Adipocyte (in vitro differentiated cells): ENCODE measurements around the gene NR1D2.

Experiments used
- DNase-seq: peaks from one replicate; pipeline ENCODE4 v3.0.0-alpha.2; 2015; ENCODE audit warnings: low read depth
- H3K27me3 ChIP-seq: replicated peaks from 2 replicates; pipeline ENCODE4 v1.7.0; 2013; ENCODE audit warnings: mild to moderate bottlenecking, low read length, moderate library complexity; ENCODE audit not compliant: control insufficient read depth, insufficient read depth
- H3K36me3 ChIP-seq: 2 replicates; pipeline ENCODE4 v1.7.0; 2013; ENCODE audit warnings: low read length, mild to moderate bottlenecking, moderate library complexity; ENCODE audit not compliant: control insufficient read depth, insufficient read depth, severe bottlenecking
- H3K4me1 ChIP-seq: 2 replicates; pipeline ENCODE4 v1.7.0; 2013; ENCODE audit warnings: mild to moderate bottlenecking, low read length, moderate library complexity; ENCODE audit not compliant: control insufficient read depth, insufficient read depth
- H3K4me3 ChIP-seq: 2 replicates; pipeline ENCODE4 v1.7.0; 2013; ENCODE audit warnings: mild to moderate bottlenecking, low read length, moderate library complexity
- H3K9ac ChIP-seq: 2 replicates; pipeline ENCODE4 v1.7.0; 2013; ENCODE audit warnings: mild to moderate bottlenecking, low read length, moderate library complexity
- H3K9me3 ChIP-seq: 2 replicates; pipeline ENCODE4 v1.7.0; 2013; ENCODE audit warnings: mild to moderate bottlenecking, low read length, moderate library complexity; ENCODE audit not compliant: control insufficient read depth

NR1D2 gene

DNA sequence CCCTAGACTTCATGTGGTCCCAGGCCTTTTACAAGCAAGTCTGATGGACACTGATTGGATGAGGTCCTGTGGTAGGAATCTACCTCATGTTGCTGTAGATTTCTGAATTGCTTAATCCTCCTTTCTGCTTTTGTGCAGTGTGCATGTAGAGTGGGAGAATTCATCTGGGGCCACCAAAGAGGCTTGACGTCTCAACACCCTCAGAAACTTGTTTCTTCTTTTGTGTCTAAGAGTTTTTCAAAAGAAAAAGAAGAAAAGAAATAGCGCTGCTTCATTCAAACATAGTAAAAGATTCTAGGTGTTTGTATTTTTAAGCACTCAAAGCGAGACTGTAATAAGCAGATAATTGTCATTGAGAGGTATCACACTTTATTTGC, 46.2 kb downstream of the NR1D2 start:
- DNase-seq = no peak

DNA sequence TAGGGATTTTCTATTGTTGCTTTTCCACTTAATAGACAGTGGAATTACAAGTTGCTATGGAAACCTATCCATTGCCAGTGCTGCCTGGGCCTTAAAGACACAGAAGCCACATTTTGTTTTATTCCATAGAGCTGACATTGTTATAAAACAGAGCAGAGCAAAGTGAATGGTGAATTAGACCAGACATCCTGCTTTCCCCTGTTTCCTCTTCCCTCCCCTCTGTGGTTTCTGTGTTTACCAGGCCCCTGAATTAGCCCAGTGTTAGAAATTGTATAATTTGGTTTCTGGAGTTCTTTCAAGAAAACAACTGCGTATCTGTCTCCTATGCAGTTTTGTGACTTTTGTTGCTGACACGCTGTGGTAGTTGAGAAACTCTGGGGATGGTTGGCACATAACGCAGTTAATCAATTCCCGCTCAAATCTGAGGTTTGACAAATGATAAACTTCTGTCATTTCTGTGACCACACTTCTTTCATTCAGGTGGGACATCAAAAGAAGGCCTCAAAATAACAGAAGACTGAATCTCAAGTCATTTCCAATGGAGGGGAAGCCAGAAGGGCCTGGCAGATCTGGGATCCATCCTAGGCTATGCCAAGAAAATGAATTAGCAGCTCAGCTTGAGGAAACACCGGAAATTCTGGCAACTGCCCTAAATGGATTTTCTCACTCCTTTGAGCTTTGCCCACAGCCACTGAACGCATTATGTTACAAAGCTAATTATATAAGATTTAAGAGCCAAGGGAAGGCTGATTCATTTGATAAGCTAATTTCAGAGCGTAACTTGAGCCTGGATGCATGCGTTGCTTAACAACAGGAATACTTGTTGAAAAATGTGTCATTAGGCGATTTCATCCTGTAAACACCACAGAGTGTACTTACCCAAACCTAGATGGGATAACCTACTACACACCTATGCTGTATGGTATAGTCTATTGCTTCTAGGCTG, 46.9 kb downstream of the NR1D2 start:
- H3K9me3 ChIP-seq = no peaks in the 10 kb centered on the region
- H3K4me3 ChIP-seq = no peak overlapping the region
- no peak overlapping the region for H3K9ac ChIP-seq
- H3K27me3 ChIP-seq = no peaks in the 10 kb centered on the region
- H3K36me3 ChIP-seq = no peaks in the 10 kb centered on the region
- no peak for DNase-seq
- peaks cover 17% of the 10 kb centered on the region for H3K4me1 ChIP-seq

More for the DNA sequence above, 46.2 kb downstream of the NR1D2 start:
- Histone ChIP-seq H3K27me3 (no peaks in the 10 kb centered on the region), H3K4me3 (no peak overlapping the region), H3K9ac (no peak overlapping the region), H3K36me3 (no peaks in the 10 kb centered on the region), H3K4me1 (peaks cover 13% of the 10 kb centered on the region), H3K9me3 (no peaks in the 10 kb centered on the region)

DNA sequence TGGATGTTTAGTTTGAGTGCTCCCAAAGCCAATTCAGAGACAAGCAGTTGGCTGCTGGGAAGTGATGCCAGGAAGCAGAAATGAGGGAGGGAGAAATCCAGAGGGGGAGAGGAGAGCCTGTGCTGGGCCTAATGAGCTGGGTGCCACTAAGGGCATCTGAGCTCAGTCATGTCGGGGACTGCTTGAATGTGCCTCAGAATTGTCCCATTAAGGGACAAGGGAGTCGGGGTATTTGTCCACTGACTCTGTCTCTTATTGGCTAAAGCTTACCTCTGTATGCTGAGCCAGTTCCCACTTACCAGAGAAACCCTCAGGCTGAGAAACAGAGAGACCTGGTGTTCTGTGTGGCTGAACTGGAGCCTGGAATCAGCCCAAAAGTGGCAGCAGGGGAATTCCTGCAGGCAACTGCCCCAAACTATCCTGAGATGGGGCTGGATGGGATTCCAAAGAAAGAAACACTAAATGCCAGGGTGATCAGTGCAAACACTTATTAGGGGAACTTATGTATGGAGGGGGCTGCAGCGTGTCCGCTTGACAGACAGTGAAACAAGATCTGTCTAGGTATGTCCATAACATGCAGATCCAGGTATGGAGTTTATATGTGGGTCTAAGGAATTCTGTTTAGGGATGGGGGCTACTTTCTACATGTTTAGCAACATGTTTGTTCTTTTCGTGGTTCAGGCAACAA, 48.6 kb downstream of the NR1D2 start:
- H3K9ac ChIP-seq = no peak overlapping the region
- H3K36me3 ChIP-seq = no peaks in the 10 kb centered on the region
- DNase-seq = no peak
- H3K4me1 ChIP-seq = peaks cover 17% of the 10 kb centered on the region
- H3K9me3 ChIP-seq = no peaks in the 10 kb centered on the region
- H3K4me3 ChIP-seq = no peak overlapping the region
- no peaks in the 10 kb centered on the region for H3K27me3 ChIP-seq

DNA sequence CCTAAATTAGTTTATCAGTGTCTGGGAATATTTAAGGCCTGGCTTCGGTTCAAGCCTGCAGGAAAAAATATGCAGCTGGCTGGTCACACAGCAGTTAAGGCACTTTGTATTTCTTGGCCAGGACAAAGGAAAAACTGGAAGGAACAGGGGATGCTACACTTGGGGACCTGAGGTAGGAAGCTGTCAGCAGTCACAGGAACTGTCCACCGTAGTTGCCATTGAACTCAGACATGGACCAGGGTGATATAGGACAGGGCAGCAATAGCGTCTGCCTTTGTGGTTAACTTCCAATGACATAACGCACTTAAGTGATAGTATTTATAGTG, 49.1 kb downstream of the NR1D2 start:
- peak; percentile 36 for DNase-seq
- H3K9me3 ChIP-seq = no peaks in the 10 kb centered on the region
- peaks cover 20% of the 10 kb centered on the region for H3K4me1 ChIP-seq
- H3K36me3 ChIP-seq = no peaks in the 10 kb centered on the region
- no peak overlapping the region for H3K4me3 ChIP-seq
- H3K27me3 ChIP-seq = no peaks in the 10 kb centered on the region
- H3K9ac ChIP-seq = no peak overlapping the region

DNA sequence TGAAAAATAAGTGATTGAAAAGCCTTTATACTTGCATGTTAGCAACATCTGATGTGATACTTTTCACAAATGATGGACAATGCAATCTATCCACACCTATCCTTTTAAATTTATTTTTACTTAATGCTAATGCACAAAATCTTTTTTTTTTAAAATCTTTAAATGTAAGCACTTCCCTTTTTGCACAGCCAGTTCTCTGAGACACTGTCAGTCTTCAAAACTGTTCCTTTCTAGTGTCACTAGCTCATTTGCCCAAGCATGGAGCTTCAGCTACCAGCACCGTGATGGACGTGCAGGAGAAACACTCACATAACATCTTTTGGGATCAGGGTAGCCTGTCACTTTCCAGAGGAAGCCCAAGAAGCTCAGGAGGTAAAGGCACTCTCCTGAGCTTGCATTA, 50.1 kb downstream of the NR1D2 start:
- Histone ChIP-seq H3K36me3 (no peaks in the 10 kb centered on the region), H3K4me1 (peaks cover 24% of the 10 kb centered on the region), H3K27me3 (no peaks in the 10 kb centered on the region), H3K9me3 (no peaks in the 10 kb centered on the region), H3K4me3 (no peak overlapping the region), H3K9ac (no peak overlapping the region)
- no peak for DNase-seq

DNA sequence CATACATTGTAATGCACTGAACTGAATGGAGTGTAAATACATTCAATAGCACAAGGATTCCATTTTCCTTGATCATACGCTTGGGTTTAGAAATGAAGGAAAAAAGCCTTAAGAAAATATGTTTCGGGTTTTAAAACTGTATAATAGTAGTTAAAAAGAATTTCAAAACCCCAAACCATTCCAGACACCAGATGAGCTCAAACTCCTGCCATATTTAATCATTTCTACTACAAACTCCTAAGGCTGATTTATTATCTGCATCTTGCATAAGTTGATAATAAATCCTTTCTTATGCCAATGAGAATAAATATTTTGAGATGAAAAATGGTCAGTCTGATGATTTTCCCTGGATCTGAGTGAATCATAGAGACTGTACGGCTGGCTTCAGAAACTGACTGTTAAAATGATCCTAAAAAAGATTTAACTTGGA, 51.0 kb downstream of the NR1D2 start:
- peak; percentile 43 for DNase-seq
- Histone ChIP-seq H3K27me3 (no peaks in the 10 kb centered on the region), H3K4me3 (no peak overlapping the region), H3K9me3 (no peaks in the 10 kb centered on the region), H3K36me3 (no peaks in the 10 kb centered on the region), H3K9ac (no peak overlapping the region), H3K4me1 (peaks cover 24% of the 10 kb centered on the region)

DNA sequence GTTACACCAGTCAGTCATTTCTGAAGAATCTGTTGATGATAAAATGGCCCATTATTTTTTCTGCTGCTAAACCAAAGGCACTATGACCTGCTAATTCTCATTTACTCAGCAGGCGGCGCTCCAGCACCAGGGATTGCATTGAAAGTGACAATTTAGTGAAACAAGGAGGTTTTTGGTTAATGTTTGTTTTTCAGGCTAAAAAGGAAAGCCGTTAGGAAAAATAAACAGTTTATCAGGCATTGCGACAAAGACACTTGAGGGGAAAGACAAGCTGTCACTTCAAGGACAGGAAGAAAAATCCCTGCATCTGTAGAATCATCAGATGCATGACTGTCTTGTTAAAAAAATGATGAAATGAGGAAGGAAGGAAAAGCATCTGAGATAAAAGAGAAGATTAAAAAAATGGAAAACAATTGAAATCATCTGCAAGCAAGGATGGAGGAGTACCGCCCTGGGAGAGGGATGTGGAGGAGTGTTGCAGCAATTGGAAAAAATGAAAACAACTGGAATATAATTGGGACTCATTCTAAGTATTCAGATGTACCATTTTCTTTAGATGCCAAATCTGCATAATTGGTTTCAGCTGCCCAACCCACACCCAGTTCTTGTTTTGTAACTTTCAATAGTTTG, 54.0 kb downstream of the NR1D2 start:
- Histone ChIP-seq H3K9me3 (no peaks in the 10 kb centered on the region), H3K9ac (peak overlapping the region; percentile 74), H3K4me1 (peaks cover 15% of the 10 kb centered on the region), H3K36me3 (no peaks in the 10 kb centered on the region), H3K27me3 (no peaks in the 10 kb centered on the region), H3K4me3 (peak overlapping the region; percentile 47)
- peak; percentile 88 for DNase-seq

DNA sequence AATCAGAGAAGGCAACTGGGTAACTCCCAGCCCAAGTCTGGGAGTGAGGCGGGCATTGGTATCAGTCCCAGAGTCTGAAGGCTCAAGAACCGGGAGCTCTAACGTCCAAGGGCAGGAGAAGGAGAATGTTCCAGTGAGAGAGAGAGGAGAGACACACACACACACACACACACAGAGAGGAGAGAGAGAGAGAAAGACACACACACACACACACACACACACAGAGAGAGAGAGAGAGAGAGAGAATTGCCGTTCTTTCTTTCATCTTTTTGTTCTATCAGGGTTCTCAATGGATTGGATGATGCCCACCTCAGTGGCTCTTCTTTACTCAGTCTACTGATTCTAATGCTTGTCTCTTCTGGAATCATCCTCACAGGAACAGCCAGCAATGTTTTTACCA, 57.0 kb downstream of the NR1D2 start:
- no peak overlapping the region for H3K4me3 ChIP-seq
- no peak for DNase-seq
- H3K36me3 ChIP-seq = no peaks in the 10 kb centered on the region

DNA sequence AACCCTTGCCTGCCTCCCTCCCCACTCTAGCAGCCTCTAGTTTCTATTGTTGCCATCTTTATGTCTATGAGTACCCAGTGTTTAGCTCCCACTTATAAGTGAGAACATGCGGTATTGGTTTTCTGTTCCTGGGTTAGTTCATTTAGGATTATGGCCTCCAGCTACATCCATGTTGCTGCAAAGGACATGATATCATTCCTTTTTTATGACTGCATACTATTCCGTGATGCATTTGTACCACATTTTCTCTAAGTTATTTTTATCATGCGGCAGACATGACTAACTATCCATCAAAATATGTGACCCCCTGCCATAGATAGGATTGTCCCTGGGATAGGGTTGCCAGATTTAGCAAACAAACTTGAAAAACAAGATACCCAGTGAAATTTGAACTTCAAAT, 58.4 kb downstream of the NR1D2 start:
- Histone ChIP-seq H3K9ac (no peak overlapping the region), H3K4me3 (no peak overlapping the region), H3K36me3 (no peaks in the 10 kb centered on the region), H3K9me3 (no peaks in the 10 kb centered on the region), H3K27me3 (no peaks in the 10 kb centered on the region), H3K4me1 (peaks cover 7% of the 10 kb centered on the region)
- DNase-seq = no peak

More for the DNA sequence above, 57.0 kb downstream of the NR1D2 start:
- H3K27me3 ChIP-seq = no peaks in the 10 kb centered on the region
- no peak overlapping the region for H3K9ac ChIP-seq
- H3K4me1 ChIP-seq = peaks cover 7% of the 10 kb centered on the region
- H3K9me3 ChIP-seq = no peaks in the 10 kb centered on the region

DNA sequence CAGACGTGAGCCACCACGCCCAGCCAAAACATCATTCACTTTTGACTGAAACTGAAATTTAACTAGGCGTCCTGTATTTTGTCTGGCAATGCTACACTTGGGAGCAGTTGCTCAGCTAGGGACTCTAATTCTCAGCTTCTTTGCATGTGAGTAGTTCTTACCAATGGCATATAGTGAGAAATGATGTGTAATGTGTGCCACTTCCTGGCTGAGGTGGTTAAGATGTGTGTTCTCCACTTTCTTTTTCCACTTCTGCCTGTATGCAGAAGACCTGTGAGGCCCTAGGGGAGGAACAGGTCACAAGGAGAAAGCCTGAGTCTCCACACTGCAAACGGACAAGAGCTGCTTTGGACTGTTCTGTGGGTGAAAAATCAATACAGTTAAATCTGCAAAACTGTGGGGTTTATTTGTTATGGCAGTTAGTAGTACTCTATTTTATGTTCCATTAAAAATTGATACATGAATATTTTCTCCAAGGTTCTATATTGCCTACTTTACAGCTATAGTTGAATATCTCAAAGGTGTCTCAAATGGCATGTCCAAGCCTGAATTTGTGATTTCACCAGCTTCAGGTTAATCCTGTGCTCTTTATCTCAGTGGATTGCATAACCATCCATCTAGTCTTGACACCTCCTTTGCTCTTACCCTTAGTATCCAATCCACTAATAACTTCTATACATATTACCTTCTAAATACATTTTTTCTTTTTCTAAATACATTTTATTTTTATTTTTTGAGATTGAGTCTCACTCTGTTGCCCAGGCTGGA, 59.3 kb downstream of the NR1D2 start:
- H3K36me3 ChIP-seq = no peaks in the 10 kb centered on the region
- peaks cover 3% of the 10 kb centered on the region for H3K4me1 ChIP-seq
- H3K9ac ChIP-seq = no peak overlapping the region
- H3K9me3 ChIP-seq = no peaks in the 10 kb centered on the region
- H3K4me3 ChIP-seq = no peak overlapping the region
- DNase-seq = no peak
- no peaks in the 10 kb centered on the region for H3K27me3 ChIP-seq

DNA sequence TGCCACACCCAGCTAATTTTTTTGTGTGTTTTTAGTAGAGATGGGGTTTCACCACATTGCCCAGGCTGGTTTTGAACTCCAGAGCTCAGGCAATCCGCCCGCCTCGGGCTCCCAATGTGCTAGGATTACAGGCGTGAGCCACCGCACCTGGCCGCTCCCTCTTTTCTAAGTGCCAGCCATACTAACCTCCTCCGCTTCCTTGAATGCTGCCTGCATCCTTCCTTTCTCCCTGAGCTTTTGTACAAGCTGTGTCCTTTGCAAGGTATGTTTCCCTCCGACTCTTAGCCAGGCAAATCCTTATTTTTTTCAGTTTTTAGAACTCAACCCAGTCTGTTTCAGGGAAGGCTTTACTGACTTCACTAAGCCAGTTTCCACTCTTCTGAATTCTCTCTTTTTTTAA, 60.6 kb downstream of the NR1D2 start:
- no peak overlapping the region for H3K9ac ChIP-seq
- H3K4me3 ChIP-seq = no peak overlapping the region
- H3K36me3 ChIP-seq = no peaks in the 10 kb centered on the region
- H3K27me3 ChIP-seq = no peaks in the 10 kb centered on the region
- H3K4me1 ChIP-seq = no peaks in the 10 kb centered on the region
- no peak for DNase-seq
- H3K9me3 ChIP-seq = no peaks in the 10 kb centered on the region
